ENCODE measurements around the gene RNU6-1.

RNU6-1 gene

DNA sequence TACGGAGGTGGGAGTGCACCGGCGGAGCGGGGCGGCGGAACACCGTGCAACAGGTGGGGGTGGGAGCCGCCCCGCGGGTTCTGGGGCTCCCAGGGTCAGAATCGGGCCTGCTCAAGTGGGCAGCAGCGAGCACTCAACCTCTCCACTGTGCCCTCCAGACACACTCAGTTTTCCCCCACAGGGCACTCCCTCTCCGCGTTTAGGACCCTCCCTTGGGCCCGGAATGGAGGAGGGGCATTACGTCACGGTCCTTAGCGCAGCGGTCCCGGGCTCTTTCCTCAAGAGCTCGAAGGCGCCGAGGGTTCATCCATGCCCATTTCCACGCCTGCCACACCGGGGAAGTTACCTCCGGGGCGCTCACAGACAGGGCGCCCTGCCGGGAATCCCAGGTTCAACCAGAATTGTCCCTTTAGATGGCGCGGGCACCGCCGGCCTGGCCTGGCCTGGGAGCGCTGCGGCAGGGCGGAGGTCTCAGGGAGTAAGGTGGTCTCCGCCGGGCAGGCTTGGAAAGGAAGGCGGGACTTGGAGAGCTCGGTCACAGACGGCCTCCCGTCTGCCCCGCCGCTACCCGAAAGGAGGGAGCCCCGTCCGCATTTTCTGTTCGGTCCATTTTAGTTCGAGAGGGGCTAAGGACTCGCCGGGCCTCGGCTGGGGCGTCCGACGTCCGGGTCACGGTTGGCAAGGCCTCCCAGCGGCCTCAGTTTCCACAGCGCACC lies 5.1 kb downstream of the RNU6-1 start:
- Histone ChIP-seq H3K9ac (ENCODE audit: low read length) (peak overlapping the region; percentile 71), H3K9me3 (ENCODE audit: low read length) (no peaks in the 10 kb centered on the region), H2AFZ (ENCODE audit: low read length) (no peak overlapping the region), H3K27ac (ENCODE audit: low read depth, low read length, poor library complexity, severe bottlenecking) (peak overlapping the region; percentile 87), H3K9me2 (ENCODE audit: low read depth, low read length) (no peaks in the 10 kb centered on the region), H3K4me2 (ENCODE audit: low read length) (peak overlapping the region; percentile 86), H3K36me3 (ENCODE audit: insufficient read depth, low read length) (peaks cover 14% of the 10 kb centered on the region), H3K4me1 (ENCODE audit: insufficient read depth, low read length, severe bottlenecking) (peaks cover 77% of the 10 kb centered on the region), H4K20me1 (ENCODE audit: insufficient read depth, low read length) (no peaks in the 10 kb centered on the region), H3K27me3 (ENCODE audit: insufficient read depth, low read length) (no peaks in the 10 kb centered on the region), H3K4me3 (ENCODE audit: low read depth, low read length, poor library complexity, severe bottlenecking) (peak overlapping the region; percentile 57), H3F3A (ENCODE audit: insufficient read depth, low read length) (no peaks in the 10 kb centered on the region), H3K79me2 (ENCODE audit: insufficient read depth, low read length) (no peaks in the 10 kb centered on the region)
- TF ChIP-seq EZH2 (IDR thresholded peaks at IDR 0.05; ENCODE audit: borderline replicate concordance, low read length): no peak
- TF ChIP-seq, protein P1, sequence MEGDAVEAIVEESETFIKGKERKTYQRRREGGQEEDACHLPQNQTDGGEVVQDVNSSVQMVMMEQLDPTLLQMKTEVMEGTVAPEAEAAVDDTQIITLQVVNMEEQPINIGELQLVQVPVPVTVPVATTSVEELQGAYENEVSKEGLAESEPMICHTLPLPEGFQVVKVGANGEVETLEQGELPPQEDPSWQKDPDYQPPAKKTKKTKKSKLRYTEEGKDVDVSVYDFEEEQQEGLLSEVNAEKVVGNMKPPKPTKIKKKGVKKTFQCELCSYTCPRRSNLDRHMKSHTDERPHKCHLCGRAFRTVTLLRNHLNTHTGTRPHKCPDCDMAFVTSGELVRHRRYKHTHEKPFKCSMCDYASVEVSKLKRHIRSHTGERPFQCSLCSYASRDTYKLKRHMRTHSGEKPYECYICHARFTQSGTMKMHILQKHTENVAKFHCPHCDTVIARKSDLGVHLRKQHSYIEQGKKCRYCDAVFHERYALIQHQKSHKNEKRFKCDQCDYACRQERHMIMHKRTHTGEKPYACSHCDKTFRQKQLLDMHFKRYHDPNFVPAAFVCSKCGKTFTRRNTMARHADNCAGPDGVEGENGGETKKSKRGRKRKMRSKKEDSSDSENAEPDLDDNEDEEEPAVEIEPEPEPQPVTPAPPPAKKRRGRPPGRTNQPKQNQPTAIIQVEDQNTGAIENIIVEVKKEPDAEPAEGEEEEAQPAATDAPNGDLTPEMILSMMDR (IDR thresholded peaks at IDR 0.05; ENCODE audit: low read length): no peak

DNA sequence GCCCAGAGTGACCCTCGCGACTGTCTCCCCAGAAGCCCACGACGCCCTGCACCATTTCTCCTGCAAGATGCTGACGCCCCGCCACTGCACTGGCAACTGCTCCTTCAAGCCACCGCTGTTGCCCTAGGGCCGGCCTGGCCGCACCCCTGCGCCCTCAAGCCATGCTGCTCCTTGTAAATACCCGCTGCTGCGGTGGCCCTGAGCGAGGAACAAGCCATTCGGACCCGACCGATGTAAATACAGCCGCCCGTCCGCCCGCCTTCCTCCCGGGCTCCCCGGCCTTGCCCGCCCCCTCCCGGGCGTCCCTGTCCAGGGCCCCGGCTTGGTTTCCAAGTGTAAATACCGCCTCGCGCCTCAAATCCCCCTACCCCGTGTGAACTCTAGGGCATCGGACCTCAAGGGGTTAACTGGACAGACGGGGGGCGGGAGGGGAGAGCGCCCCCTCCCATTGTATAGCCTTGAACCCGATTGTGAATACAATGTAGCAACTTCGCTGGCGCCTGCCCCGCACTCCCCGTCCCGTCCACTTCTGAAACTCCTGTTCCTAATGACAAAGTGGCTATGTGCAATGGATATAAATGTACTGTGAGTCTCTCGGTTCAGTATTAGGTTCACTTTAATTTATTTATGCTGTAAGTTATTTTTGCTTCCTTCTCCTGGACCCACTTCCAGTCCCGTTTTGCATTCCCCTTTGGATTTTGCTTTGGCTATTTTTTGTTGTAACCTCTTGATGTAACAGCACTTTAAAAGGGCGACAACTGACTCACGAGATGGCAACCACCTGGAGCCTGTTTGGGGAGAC lies 5.9 kb downstream of the RNU6-1 start:
- H3K4me1 ChIP-seq (ENCODE audit: insufficient read depth, low read length, severe bottlenecking): peaks cover 71% of the 10 kb centered on the region
- no peaks in the 10 kb centered on the region for H3K9me2 ChIP-seq (ENCODE audit: low read depth, low read length)
- no peak overlapping the region for H2AFZ ChIP-seq (ENCODE audit: low read length)
- H3K79me2 ChIP-seq (ENCODE audit: insufficient read depth, low read length): no peaks in the 10 kb centered on the region
- peak overlapping the region; percentile 87 for H3K27ac ChIP-seq (ENCODE audit: low read depth, low read length, poor library complexity, severe bottlenecking)
- H3K27me3 ChIP-seq (ENCODE audit: insufficient read depth, low read length): no peaks in the 10 kb centered on the region
- H3K4me2 ChIP-seq (ENCODE audit: low read length): peak overlapping the region; percentile 86
- no peaks in the 10 kb centered on the region for H3F3A ChIP-seq (ENCODE audit: insufficient read depth, low read length)
- no peak for TF ChIP-seq EZH2 (IDR thresholded peaks at IDR 0.05; ENCODE audit: borderline replicate concordance, low read length)
- TF ChIP-seq, protein P1 (IDR thresholded peaks at IDR 0.05; ENCODE audit: low read length): peak; percentile 71
- H3K4me3 ChIP-seq (ENCODE audit: low read depth, low read length, poor library complexity, severe bottlenecking): peak overlapping the region; percentile 57
- peaks cover 22% of the 10 kb centered on the region for H3K36me3 ChIP-seq (ENCODE audit: insufficient read depth, low read length)
- H3K9ac ChIP-seq (ENCODE audit: low read length): peak overlapping the region; percentile 71
- no peaks in the 10 kb centered on the region for H3K9me3 ChIP-seq (ENCODE audit: low read length)
- no peaks in the 10 kb centered on the region for H4K20me1 ChIP-seq (ENCODE audit: insufficient read depth, low read length)

DNA sequence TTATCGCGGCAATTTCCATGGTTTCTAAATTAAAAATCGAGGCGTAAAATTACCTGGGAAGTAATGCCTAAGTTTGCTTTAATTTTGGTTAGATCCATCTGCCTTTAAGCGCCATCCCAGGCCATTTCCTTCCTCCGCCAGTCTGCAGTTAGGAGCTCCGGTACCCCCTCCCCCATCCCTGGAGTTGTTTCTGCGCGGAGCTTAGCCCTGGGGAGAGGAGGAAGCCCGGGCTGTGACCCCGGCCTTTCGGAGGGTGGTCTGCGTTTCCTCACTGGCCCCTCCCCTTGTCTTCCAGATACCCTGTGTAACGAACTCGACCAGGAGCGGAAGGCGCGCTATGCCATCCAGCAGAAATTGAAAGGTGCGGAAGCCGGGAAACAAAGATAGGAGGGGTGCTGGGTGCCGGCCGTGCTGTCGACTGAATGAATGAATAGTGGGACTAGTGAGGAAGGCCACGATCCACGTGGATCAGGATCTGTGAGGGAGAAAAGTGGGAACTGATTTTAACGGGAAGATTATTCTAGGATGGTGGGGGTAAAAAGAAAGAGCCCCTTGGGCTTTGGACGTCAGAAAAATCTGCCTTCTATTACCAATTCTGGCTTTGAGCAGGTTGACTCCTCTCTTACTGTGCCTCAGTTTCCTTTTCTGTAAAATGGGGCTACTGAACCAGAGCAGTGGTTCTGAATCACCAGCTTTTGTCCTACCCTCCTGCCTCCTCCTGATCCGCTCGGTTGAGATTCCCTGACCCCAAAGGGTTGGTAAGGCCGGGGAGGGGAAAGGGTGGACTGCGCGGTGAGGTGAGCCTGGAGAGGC lies 6.7 kb downstream of the RNU6-1 start:
- Histone ChIP-seq H3K27ac (ENCODE audit: low read depth, low read length, poor library complexity, severe bottlenecking) (peak overlapping the region; percentile 87), H3F3A (ENCODE audit: insufficient read depth, low read length) (no peaks in the 10 kb centered on the region), H3K27me3 (ENCODE audit: insufficient read depth, low read length) (no peaks in the 10 kb centered on the region), H3K9ac (ENCODE audit: low read length) (peak overlapping the region; percentile 71; the same call in 1 of the 2 replicates), H4K20me1 (ENCODE audit: insufficient read depth, low read length) (no peaks in the 10 kb centered on the region), H3K9me2 (ENCODE audit: low read depth, low read length) (no peaks in the 10 kb centered on the region), H3K79me2 (ENCODE audit: insufficient read depth, low read length) (no peaks in the 10 kb centered on the region), H2AFZ (ENCODE audit: low read length) (no peak overlapping the region), H3K4me1 (ENCODE audit: insufficient read depth, low read length, severe bottlenecking) (peaks cover 63% of the 10 kb centered on the region), H3K4me2 (ENCODE audit: low read length) (peak overlapping the region; percentile 86; the same call in 1 of the 2 replicates), H3K36me3 (ENCODE audit: insufficient read depth, low read length) (peaks cover 30% of the 10 kb centered on the region), H3K4me3 (ENCODE audit: low read depth, low read length, poor library complexity, severe bottlenecking) (peak overlapping the region; percentile 57), H3K9me3 (ENCODE audit: low read length) (no peaks in the 10 kb centered on the region)
- TF ChIP-seq EZH2 (IDR thresholded peaks at IDR 0.05; ENCODE audit: borderline replicate concordance, low read length): no peak
- TF ChIP-seq, protein P1 (IDR thresholded peaks at IDR 0.05; ENCODE audit: low read length): no peak

All from OCI-LY1 (cell line).